Thoracic aorta (tissue), 2 donors: Measurements from ENCODE around the gene CCDC187. TPM values are rescaled to one million over a fixed set of nuclear protein-coding genes. Genes with fewer than 3 reads are reported as not detected.

Experiments
- ATAC-seq: fragments of 150-250 bp; one replicate; pipeline ENCODE4 v1.8.0; 2017; ENCODE audit warnings: low read depth; ENCODE audit not compliant: insufficient number of reproducible peaks, low FRiP score
- DNase-seq: peaks from one replicate; pipeline ENCODE4 v3.0.0-alpha.2; 2020; ENCODE audit warnings: low spot score
- H3K27ac ChIP-seq, 2 donors: fragments of 200-600 bp; sonication (generic); 1 replicate in 1 of 2; 2 replicates in 1 of 2; pipeline ENCODE4 v1.5.1; 2016; ENCODE audit warnings: mild to moderate bottlenecking in 2 of 2, moderate library complexity in 2 of 2
- H3K27me3 ChIP-seq: fragments of 200-600 bp; sonication (generic); replicated peaks from 2 replicates; pipeline ENCODE4 v1.6.0; 2016; ENCODE audit warnings: mild to moderate bottlenecking; ENCODE audit not compliant: insufficient read depth
- H3K36me3 ChIP-seq: fragments of 200-600 bp; sonication (generic); one replicate; pipeline ENCODE4 v1.5.1; 2016
- H3K4me1 ChIP-seq, 2 donors: fragments of 200-600 bp; sonication (generic); 1 replicate in 1 of 2; 2 replicates in 1 of 2; pipeline versions ENCODE4 v1.5.1 to v1.6.0; 2016; ENCODE audit warnings: low read depth in 2 of 2, mild to moderate bottlenecking in 1 of 2; ENCODE audit not compliant: control insufficient read depth in 1 of 2
- H3K4me3 ChIP-seq: fragments of 200-600 bp; sonication (generic); 2 replicates; pipeline ENCODE4 v1.5.1; 2016; ENCODE audit warnings: mild to moderate bottlenecking
- H3K9me3 ChIP-seq: fragments of 200-600 bp; sonication (generic); 2 replicates; pipeline ENCODE4 v1.5.1; 2016
- CTCF ChIP-seq: fragments of 200-600 bp; sonication (generic); IDR thresholded peaks from one replicate; pipeline ENCODE4 v1.5.1; 2019; ENCODE audit warnings: antibody characterized with exemption
- total RNA-seq, 2 donors: library from RNA; depleted of rRNA; stranded (reverse); fragments of >200 nt; gene quantifications; one replicate each; pipeline versions ENCODE4 v1.1.0 to v1.2.3, GENCODE V29; 2016

Gene CCDC187
- total RNA-seq, 2 donors from 2014 or later: not detected

DNA sequence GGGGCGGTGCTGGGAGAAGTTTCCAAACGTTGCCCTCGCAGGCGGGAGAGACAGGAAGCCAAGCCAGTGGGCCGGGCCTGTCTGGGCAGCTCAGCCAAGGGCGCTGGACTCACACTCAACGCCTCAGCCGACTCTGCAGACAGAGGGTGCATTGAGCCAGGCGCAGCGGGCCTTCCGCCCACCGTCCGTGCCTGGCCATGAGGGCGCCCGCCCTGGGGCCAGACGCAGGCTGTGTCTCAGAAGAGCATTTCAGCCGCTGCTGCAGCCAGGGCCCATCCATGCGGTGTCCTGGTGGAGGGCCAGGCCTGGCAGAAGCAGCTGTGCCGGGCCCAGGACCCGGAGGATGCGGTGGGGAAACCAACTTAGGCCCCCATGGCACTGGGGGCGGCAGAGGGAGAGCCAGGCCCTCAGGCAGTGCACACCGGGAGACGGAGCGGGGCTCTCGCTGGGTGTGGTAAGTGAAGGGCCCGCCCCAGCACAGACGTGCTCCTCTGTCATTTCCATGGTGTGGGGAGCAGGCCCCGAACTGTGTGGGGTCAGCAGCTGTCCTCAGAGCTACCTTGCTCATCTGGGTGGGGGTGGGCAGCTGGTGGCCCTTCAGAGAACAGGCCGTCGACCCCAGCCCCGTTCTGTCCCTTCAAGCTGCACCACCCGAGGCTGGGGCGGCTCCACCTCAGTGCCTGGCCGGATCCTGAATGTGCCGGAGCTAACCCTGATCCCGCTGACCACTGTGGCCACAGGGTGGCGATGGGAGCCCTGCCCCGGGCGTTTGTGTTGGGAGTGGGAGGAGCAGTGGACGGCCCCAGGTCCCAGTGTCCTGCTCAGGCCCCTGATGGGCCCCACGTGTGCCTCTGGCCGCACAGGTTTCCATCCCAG lies 41.6 kb upstream of the CCDC187 start:
- peaks cover 4 to 40% of the 10 kb centered on the region in 2 donors for H3K4me1 ChIP-seq
- H3K36me3 ChIP-seq: no peaks in the 10 kb centered on the region
- peak; percentile 63 for TF ChIP-seq CTCF
- no peaks in the 10 kb centered on the region for H3K9me3 ChIP-seq
- peak; percentile 45 for DNase-seq
- H3K27ac ChIP-seq: peak overlapping the region; percentile 81 to 86
- no peaks in the 10 kb centered on the region for H3K27me3 ChIP-seq
- ATAC-seq: no peak
- H3K4me3 ChIP-seq: peak overlapping the region; percentile 73

DNA sequence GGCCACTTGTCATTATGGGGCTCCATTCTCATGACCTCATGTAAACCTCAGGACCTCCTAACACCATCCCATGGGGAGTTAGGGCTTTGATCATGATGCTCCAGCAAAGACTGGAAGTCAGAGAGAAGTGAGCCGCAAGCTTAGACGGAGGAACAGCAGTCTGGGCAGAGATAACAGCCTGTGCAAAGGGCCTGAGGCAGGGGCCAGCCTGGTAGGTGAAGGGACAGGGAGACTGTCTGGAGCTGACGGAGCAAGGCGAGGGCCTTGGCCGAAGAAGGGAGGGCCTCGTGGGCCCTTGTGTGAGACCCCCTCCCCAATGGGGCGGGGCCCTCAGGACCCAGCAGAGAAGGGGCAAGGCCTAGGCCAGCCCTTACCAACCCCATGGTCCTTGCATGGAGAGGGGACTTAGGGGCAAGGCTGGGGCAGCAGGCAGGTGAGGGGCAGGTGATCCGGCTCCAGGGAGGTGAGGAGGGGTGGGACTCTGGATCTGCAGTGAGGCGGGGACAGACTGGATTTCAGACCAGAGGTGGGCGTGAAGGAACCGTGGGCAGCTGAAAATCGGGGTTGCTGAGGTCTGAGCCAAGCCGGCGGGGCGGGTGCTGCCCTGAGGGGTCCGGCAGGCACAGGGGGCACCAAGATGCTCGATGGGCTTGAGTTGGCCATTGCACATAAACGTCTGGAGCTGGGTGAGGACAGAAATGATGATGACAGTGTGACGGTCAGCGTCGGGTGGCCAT lies 40.8 kb upstream of the CCDC187 start:
- H3K27me3 ChIP-seq: no peaks in the 10 kb centered on the region
- H3K4me1 ChIP-seq: peaks cover 4 to 40% of the 10 kb centered on the region in 2 donors
- TF ChIP-seq CTCF: no peak
- DNase-seq: no peak
- no peak for ATAC-seq
- peaks cover 6% of the 10 kb centered on the region for H3K36me3 ChIP-seq
- H3K9me3 ChIP-seq: no peaks in the 10 kb centered on the region
- peak overlapping the region; percentile 81 to 86 for H3K27ac ChIP-seq
- peak overlapping the region; percentile 73 for H3K4me3 ChIP-seq

- no peak overlapping the region for H3K4me3 ChIP-seq
- peaks cover 6% of the 10 kb centered on the region for H3K36me3 ChIP-seq
- no peak for DNase-seq
- no peak overlapping the region for H3K27ac ChIP-seq
- H3K4me1 ChIP-seq: peaks cover 4 to 40% of the 10 kb centered on the region in 2 donors
- no peaks in the 10 kb centered on the region for H3K27me3 ChIP-seq
- TF ChIP-seq CTCF: no peak
- ATAC-seq: no peak
- H3K9me3 ChIP-seq: no peaks in the 10 kb centered on the region
Measured at GRCh38 chr9:136343884-136344269, 40.0 kb upstream of the CCDC187 start.

DNA sequence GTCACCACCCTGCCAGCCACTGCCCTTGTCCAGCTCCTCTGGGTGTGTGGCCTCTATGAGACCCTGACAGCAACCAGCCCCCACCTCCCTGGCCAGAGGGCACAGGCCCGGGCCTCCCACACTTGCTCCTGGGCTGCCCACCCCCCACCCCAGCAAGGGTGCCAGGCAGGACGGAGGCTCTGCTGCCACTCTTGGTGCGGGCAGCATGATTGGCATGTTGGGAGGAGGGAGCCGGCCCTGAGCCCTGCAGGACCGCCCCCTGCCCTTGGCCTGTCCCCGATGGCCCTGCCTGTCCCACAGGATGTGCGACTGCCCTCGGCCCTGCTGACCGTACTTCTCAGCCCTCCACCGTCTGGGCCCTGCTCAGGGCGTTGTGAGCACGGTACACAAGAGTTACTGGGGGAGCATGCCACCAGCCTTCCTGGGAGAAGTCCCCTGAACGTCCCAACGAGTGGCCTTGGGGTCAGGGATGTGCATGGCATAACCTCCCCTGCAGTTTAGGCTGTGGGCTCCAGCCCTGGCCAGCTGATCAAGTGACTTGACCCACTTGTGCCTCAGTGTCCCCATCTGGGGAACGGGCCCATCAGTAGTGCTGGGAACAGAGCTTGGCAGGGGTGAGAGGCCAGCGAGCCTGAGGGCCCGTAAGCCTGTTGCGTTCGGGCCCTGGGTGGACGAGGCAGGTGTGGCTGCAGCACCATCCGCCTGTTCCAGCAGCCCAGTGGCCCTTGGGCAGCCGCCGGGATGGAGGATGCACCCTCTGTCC lies 39.4 kb upstream of the CCDC187 start:
- ATAC-seq: no peak
- Histone ChIP-seq H3K9me3 (no peaks in the 10 kb centered on the region), H3K27me3 (no peaks in the 10 kb centered on the region), H3K36me3 (peaks cover 6% of the 10 kb centered on the region), H3K4me3 (peak overlapping the region; percentile 71), H3K4me1 (peaks cover 4 to 40% of the 10 kb centered on the region in 2 donors), H3K27ac (peak overlapping the region in 1 of 2 donors; percentile 21)
- TF ChIP-seq CTCF: no peak
- DNase-seq: no peak
